HEK293T (cell line): ENCODE results near the gene ANKRD27.

ENCODE experiments used
- CTCF ChIA-PET: fragments of 350-600 bp; formaldehyde crosslinking; extraction: SDS; loops from one replicate; lab custom pipeline; 2021; ENCODE audit warnings: antibody characterized with exemption, inconsistent platforms; lab: Yijun Ruan, JAX
- POLR2A ChIA-PET: fragments of 350-600 bp; formaldehyde crosslinking; extraction: SDS; loops from one replicate; lab custom pipeline; 2020; ENCODE audit warnings: antibody characterized with exemption, inconsistent platforms; lab: Yijun Ruan, JAX
- DNase-seq: peaks from one replicate; pipeline ENCODE4 v3.0.0; 2012; ENCODE audit warnings: mixed read lengths; ENCODE audit errors: extremely low spot score
- ARNT ChIP-seq: fragments of 450-650 bp; IDR thresholded peaks from 2 replicates; pipeline ENCODE4 v1.6.1; 2017; ENCODE audit warnings: mild to moderate bottlenecking
- BHLHE40 ChIP-seq: fragments of 450-650 bp; IDR thresholded peaks from 2 replicates; pipeline ENCODE4 v1.6.1; 2016; ENCODE audit warnings: mild to moderate bottlenecking, moderate library complexity, borderline replicate concordance
- CTBP1 ChIP-seq: fragments of 450-650 bp; IDR thresholded peaks from 2 replicates; pipeline ENCODE4 v1.6.1; 2016; ENCODE audit warnings: borderline replicate concordance
- ELF4 ChIP-seq: fragments of 450-650 bp; IDR thresholded peaks from 2 replicates; pipeline ENCODE4 v1.6.1; 2017; ENCODE audit warnings: antibody characterized with exemption
- FOXA1 ChIP-seq: fragments of 450-650 bp; IDR thresholded peaks from 2 replicates; pipeline ENCODE4 v1.6.1; 2016; ENCODE audit warnings: mild to moderate bottlenecking
- FOXK2 ChIP-seq: fragments of 450-650 bp; IDR thresholded peaks from 2 replicates; pipeline ENCODE4 v1.6.1; 2016; ENCODE audit warnings: mild to moderate bottlenecking
- FOXM1 ChIP-seq: fragments of 450-650 bp; IDR thresholded peaks from 2 replicates; pipeline ENCODE4 v1.6.1; 2017; ENCODE audit warnings: mild to moderate bottlenecking, borderline replicate concordance
- HDGF ChIP-seq: fragments of 450-650 bp; IDR thresholded peaks from 2 replicates; pipeline ENCODE4 v1.6.1; 2017; ENCODE audit warnings: antibody characterized with exemption, borderline replicate concordance
- L3MBTL2 ChIP-seq: fragments of 450-650 bp; conservative IDR thresholded peaks from 2 replicates; pipeline ENCODE4 v1.6.1; 2016; ENCODE audit warnings: mild to moderate bottlenecking
- LEF1 ChIP-seq: fragments of 450-650 bp; IDR thresholded peaks from 2 replicates; pipeline ENCODE4 v1.6.1; 2017; ENCODE audit warnings: mild to moderate bottlenecking, borderline replicate concordance
- NFRKB ChIP-seq: fragments of 450-650 bp; IDR thresholded peaks from 2 replicates; pipeline ENCODE4 v1.6.1; 2016; ENCODE audit warnings: mild to moderate bottlenecking, moderate library complexity
- PKNOX1 ChIP-seq: fragments of 450-650 bp; IDR thresholded peaks from 2 replicates; pipeline ENCODE4 v1.6.1; 2016
- SP1 ChIP-seq: fragments of 450-650 bp; IDR thresholded peaks from 2 replicates; pipeline ENCODE4 v1.6.1; 2017
- SUZ12 ChIP-seq: fragments of 450-650 bp; IDR thresholded peaks from 2 replicates; pipeline ENCODE4 v1.6.1; 2016; ENCODE audit warnings: mild to moderate bottlenecking
- TARDBP ChIP-seq: fragments of 450-650 bp; IDR thresholded peaks from 2 replicates; pipeline ENCODE4 v1.6.1; 2016
- ZNF384 ChIP-seq: fragments of 450-650 bp; IDR thresholded peaks from 2 replicates; pipeline ENCODE4 v1.6.1; 2016

The ANKRD27 gene

GRCh38 chr19:32563761-32564160 lies 111.2 kb downstream of the ANKRD27 start:
- ChIA-PET CTCF (no interaction called here), POLR2A (no interaction called here)
- TF ChIP-seq PKNOX1 (no peak), FOXM1 (no peak), HDGF (no peak), TARDBP (no peak), SP1 (no peak), SUZ12 (no peak), CTBP1 (no peak), LEF1 (no peak), ELF4 (no peak), L3MBTL2 (no peak), FOXK2 (no peak), BHLHE40 (no peak), ZNF384 (no peak), NFRKB (no peak), ARNT (no peak), FOXA1 (no peak)
- DNase-seq: no peak

- CTCF ChIA-PET: no interaction called here
- POLR2A ChIA-PET: no interaction called here
- no peak for DNase-seq
- no peak for TF ChIP-seq ARNT
- no peak for TF ChIP-seq TARDBP
- no peak for TF ChIP-seq L3MBTL2
- no peak for TF ChIP-seq FOXK2
- no peak for TF ChIP-seq NFRKB
- TF ChIP-seq ELF4: no peak
- no peak for TF ChIP-seq SP1
- TF ChIP-seq CTBP1: no peak
- TF ChIP-seq PKNOX1: no peak
- no peak for TF ChIP-seq FOXA1
- TF ChIP-seq ZNF384: no peak
- no peak for TF ChIP-seq LEF1
- no peak for TF ChIP-seq SUZ12
- no peak for TF ChIP-seq BHLHE40
- no peak for TF ChIP-seq FOXM1
- no peak for TF ChIP-seq HDGF
Measured at GRCh38 chr19:32558607-32559228, 116.3 kb downstream of the ANKRD27 start.

- TF ChIP-seq SP1 (no peak), FOXM1 (no peak), ELF4 (no peak), L3MBTL2 (no peak), FOXK2 (no peak)
- DNase-seq: no peak
- ChIA-PET CTCF (no interaction called here), POLR2A (no interaction called here)
Measured at GRCh38 chr19:32555786-32556185, 119.2 kb downstream of the ANKRD27 start.

- no peak for TF ChIP-seq ZNF384
- no peak for TF ChIP-seq LEF1
- no peak for TF ChIP-seq NFRKB
- no peak for DNase-seq
- ChIA-PET CTCF (no interaction called here), POLR2A (no interaction called here)
Measured at GRCh38 chr19:32550666-32551065, 124.3 kb downstream of the ANKRD27 start.
